NCI-H2227 (cell line): ENCODE measurements around the gene LPCAT1.
"Not testable (repeated sequence)": the region's sequence is repeated elsewhere in the genome, so short reads cannot be mapped to it uniquely, and the experiment has no call there.

Source experiments
- DNase-seq: peaks from one replicate; lab custom pipeline; 2025; ENCODE audit not compliant: unreplicated experiment; lab: John Stamatoyannopoulos, UW

LPCAT1 gene

GRCh38 chr5:1541702-1542400 is 18.1 kb upstream of the LPCAT1 start:
- DNase-seq: no peak

GRCh38 chr5:1540831-1541701 is 17.3 kb upstream of the LPCAT1 start:
- no peak for DNase-seq

- no peak for DNase-seq
These were observed 16.4 kb upstream of the LPCAT1 start for GRCh38 chr5:1540166-1540565.

- not testable (repeated sequence) for DNase-seq
These were observed 15.8 kb upstream of the LPCAT1 start for GRCh38 chr5:1539393-1540161.

GRCh38 chr5:1538741-1539392 is 15.1 kb upstream of the LPCAT1 start:
- DNase-seq: no peak

- no peak for DNase-seq
These were observed 14.5 kb upstream of the LPCAT1 start for GRCh38 chr5:1538276-1538675.

- DNase-seq: no peak
These were observed 13.9 kb upstream of the LPCAT1 start for GRCh38 chr5:1537603-1538154.

- no peak for DNase-seq
These were observed 13.3 kb upstream of the LPCAT1 start for GRCh38 chr5:1536871-1537602.

- DNase-seq: no peak
These were observed 12.6 kb upstream of the LPCAT1 start for GRCh38 chr5:1536322-1536845.

GRCh38 chr5:1535646-1536045 is 11.9 kb upstream of the LPCAT1 start:
- no peak for DNase-seq

- DNase-seq: no peak
These were observed 8.6 kb upstream of the LPCAT1 start for GRCh38 chr5:1532384-1532783.

GRCh38 chr5:1529498-1529897 is 5.7 kb upstream of the LPCAT1 start:
- DNase-seq: no peak

GRCh38 chr5:1527533-1528205 is 3.9 kb upstream of the LPCAT1 start:
- DNase-seq: no peak

- no peak for DNase-seq
These were observed 2.9 kb upstream of the LPCAT1 start for GRCh38 chr5:1526681-1527131.

GRCh38 chr5:1526190-1526631 is 2.5 kb upstream of the LPCAT1 start:
- DNase-seq: no peak

- no peak for DNase-seq
These were observed 1.9 kb upstream of the LPCAT1 start for GRCh38 chr5:1525624-1526189.

- DNase-seq: no peak
These were observed 1.3 kb upstream of the LPCAT1 start for GRCh38 chr5:1524799-1525623.

GRCh38 chr5:1524481-1524798 is 680 bp upstream of the LPCAT1 start:
- peak; percentile 35 for DNase-seq
